ENCODE measurements around the gene MEIS2.

DNA sequence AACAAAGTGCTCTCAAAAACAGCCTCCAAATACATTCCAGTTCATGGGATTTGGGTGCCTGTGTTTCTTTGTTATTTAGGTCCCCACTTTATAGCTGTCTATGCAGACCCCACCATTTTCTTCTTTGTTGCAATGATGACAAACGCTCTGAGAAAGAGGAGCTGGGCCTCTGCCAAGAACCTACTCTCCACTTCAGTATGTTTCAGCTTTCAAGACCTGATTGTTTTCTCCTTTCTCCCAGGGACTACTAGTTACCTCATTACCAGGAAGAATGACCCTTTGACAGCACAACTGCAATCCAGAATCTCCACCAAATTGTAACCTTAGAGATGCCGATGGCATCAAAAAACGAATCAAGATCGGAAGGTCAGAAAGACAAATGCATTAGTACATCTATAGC, 236.8 kb downstream of the MEIS2 start:
- TF ChIP-seq ELF4 (IDR thresholded peaks at IDR 0.05): no peak
- TF ChIP-seq PKNOX1 (IDR thresholded peaks at IDR 0.05): no peak

Data from HEK293T (cell line).